Uterus (tissue), 4 donors: ENCODE results near the gene MILR1. TPM values are rescaled to one million over a fixed set of nuclear protein-coding genes. Genes with fewer than 3 reads are reported as not detected.
A peak's percentile ranks its signal among the peaks of the same experiment; 100 is the strongest.

ENCODE experiments used
- DNase-seq, 2 donors: peaks; one replicate each; pipeline ENCODE4 v3.0.0-alpha.2; 2019 to 2020
- H3K27ac ChIP-seq, 2 donors: fragments of 200-600 bp; sonication (generic); 1 replicate in 1 of 2; 2 replicates in 1 of 2; pipeline ENCODE4 v1.5.1; 2016 to 2018
- H3K27me3 ChIP-seq, 2 donors: fragments of 200-600 bp; sonication (generic); one replicate each; pipeline ENCODE4 v1.5.1; 2018 to 2019; ENCODE audit warnings: control low read depth in 1 of 2
- H3K36me3 ChIP-seq, 2 donors: fragments of 200-600 bp; sonication (generic); one replicate each; pipeline ENCODE4 v1.5.1; 2019; ENCODE audit warnings: control low read depth in 1 of 2
- H3K4me1 ChIP-seq, 2 donors: fragments of 200-600 bp; sonication (generic); one replicate each; pipeline ENCODE4 v1.5.1; 2018 to 2019; ENCODE audit warnings: control low read depth in 1 of 2
- H3K4me3 ChIP-seq, 2 donors: fragments of 200-600 bp; sonication (generic); 1 replicate in 1 of 2; 2 replicates in 1 of 2; pipeline ENCODE4 v1.5.1; 2018 to 2019; ENCODE audit warnings: mild to moderate bottlenecking in 1 of 2
- H3K9me3 ChIP-seq, 2 donors: fragments of 200-600 bp; sonication (generic); one replicate each; pipeline ENCODE4 v1.5.1; 2019; ENCODE audit warnings: control low read depth in 1 of 2
- CTCF ChIP-seq, 4 experiments: fragments of 200-600 bp in 2 of 4; fragments of 450-650 bp in 2 of 4; sonication (generic) in 2 of 4; IDR thresholded peaks; one replicate each; pipeline ENCODE4 v1.5.1; 2016 to 2019; ENCODE audit warnings: antibody characterized with exemption in 4 of 4, mild to moderate bottlenecking in 2 of 4, moderate library complexity in 1 of 4
- POLR2A ChIP-seq, 2 donors: fragments of 450-650 bp; IDR thresholded peaks; one replicate each; pipeline ENCODE4 v1.6.1; 2016; ENCODE audit warnings: antibody characterized with exemption in 2 of 2, mild to moderate bottlenecking in 1 of 2, moderate library complexity in 1 of 2
- intact Hi-C: fragments of 100-400 bp; cut with DNase I; formaldehyde crosslinking; loops from one replicate; pipeline ENCODE4 v1.15.1; 2023; ENCODE audit warnings: low total_unique reads
- total RNA-seq, 4 donors: library from RNA; depleted of rRNA in 3 of 4; stranded (reverse); fragments of >200 nt in 3 of 4; gene quantifications; one replicate each; pipeline versions ENCODE4 v1.1.0 to v1.2.4, GENCODE V29; 2014 to 2023
- donor health status: DM: yes; HTN: yes; CAD: no.

The MILR1 gene
- total RNA-seq, 4 donors from 2014 or later, result 0.59 to 9.5 (median 3.8) TPM

GRCh38 chr17:64496348-64496785 is 47.5 kb downstream of the MILR1 start:
- Histone ChIP-seq H3K27me3 (no peaks in the 10 kb centered on the region), H3K27ac (peak overlapping the region; percentile 79 to 87), H3K36me3 (no peaks in the 10 kb centered on the region), H3K9me3 (no peaks in the 10 kb centered on the region), H3K4me1 (peaks cover 6 to 8% of the 10 kb centered on the region in 2 donors), H3K4me3 (peak overlapping the region; percentile 73 to 79)
- DNase-seq, result no peak
- TF ChIP-seq CTCF (IDR thresholded peaks at IDR 0.05) (no peak), POLR2A (IDR thresholded peaks at IDR 0.05) (no peak)
- intact Hi-C loops, result no loop called here

GRCh38 chr17:64496786-64497564 is 48.1 kb downstream of the MILR1 start, which contains the start of gene POLG2:
POLG2 (minus strand) TSS chr17:64497054; CDS start chr17:64496968, 86 bp downstream.
- Histone ChIP-seq H3K27me3 (no peaks in the 10 kb centered on the region), H3K27ac (peak within 1 kb of the TSS; percentile 79 to 87), H3K36me3 (no peaks in the 10 kb centered on the region), H3K4me3 (peak within 1 kb of the TSS; percentile 73 to 79), H3K9me3 (no peaks in the 10 kb centered on the region), H3K4me1 (peaks cover 6 to 8% of the 10 kb centered on the region in 2 donors)
- DNase-seq, result peak; percentile 88 to 89
- intact Hi-C loops, result no loop called here
- TF ChIP-seq POLR2A (IDR thresholded peaks at IDR 0.05) (peak; percentile 46 to 49), CTCF (IDR thresholded peaks at IDR 0.05) (peak in 2 of 4 experiments; percentile 31 to 44)

GRCh38 chr17:64497565-64498035 is 48.7 kb downstream of the MILR1 start:
- H3K9me3 ChIP-seq, result no peaks in the 10 kb centered on the region
- intact Hi-C loops, result no loop called here
- TF ChIP-seq POLR2A (IDR thresholded peaks at IDR 0.05), result no peak
- no peak for TF ChIP-seq CTCF (IDR thresholded peaks at IDR 0.05)
- H3K27ac ChIP-seq, result peak overlapping the region; percentile 79 to 87
- no peak for DNase-seq
- H3K4me1 ChIP-seq, result peaks cover 6 to 8% of the 10 kb centered on the region in 2 donors
- no peaks in the 10 kb centered on the region for H3K27me3 ChIP-seq
- H3K36me3 ChIP-seq, result no peaks in the 10 kb centered on the region
- peak overlapping the region; percentile 73 to 79 for H3K4me3 ChIP-seq

- DNase-seq, result no peak
- no peak overlapping the region for H3K27ac ChIP-seq
- H3K9me3 ChIP-seq, result no peaks in the 10 kb centered on the region
- H3K36me3 ChIP-seq, result no peaks in the 10 kb centered on the region
- H3K27me3 ChIP-seq, result no peaks in the 10 kb centered on the region
- H3K4me1 ChIP-seq, result peaks cover 8 to 9% of the 10 kb centered on the region in 2 donors
- intact Hi-C loops, result no loop called here
- no peak for TF ChIP-seq CTCF (IDR thresholded peaks at IDR 0.05)
- no peak for TF ChIP-seq POLR2A (IDR thresholded peaks at IDR 0.05)
- H3K4me3 ChIP-seq, result no peak overlapping the region
These were observed 49.6 kb downstream of the MILR1 start for GRCh38 chr17:64498308-64499203.
